Nucleus accumbens (tissue), 56 donors: ENCODE measurements around the gene GAS7.

Experiments
- DNase-seq, 56 donors: peaks; one replicate each; lab custom pipeline; 2025; lab: John Stamatoyannopoulos, UW

GAS7 gene

DNA sequence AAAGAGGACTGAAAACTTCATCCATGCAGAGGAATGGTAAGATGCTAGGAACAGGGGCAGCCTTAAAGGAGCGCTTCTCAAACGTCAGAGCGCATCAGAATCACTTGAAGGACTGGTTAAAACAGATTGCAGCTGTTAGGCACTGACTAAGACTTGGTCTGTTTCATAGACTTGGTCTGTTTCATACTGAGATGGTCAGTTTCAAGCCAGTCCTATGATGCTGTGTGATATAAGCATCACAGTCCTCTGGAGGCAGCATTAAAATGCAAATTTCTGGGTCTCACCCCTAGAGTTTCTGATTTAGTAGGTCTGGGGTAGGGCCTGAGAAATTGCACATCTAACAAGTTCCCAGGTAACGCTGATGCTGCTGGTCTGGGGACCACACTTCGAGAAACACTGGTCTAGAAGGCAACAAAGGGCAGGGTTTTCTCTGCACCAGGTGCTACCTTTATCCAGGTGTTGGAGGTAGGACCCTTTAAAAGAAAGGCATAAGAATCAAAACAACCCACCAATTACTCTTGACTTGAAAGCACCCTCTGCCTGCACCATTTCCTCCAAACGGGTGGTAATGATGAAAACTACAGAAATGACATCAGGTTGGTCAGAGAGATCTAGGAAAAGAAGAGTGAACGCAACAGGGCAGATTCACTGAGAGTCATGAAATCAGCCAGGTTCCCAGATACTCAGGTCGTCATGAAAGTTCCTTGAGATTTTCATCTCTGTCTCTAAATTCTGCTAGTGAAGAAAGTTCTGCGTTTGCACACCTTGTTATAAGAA lies 198.3 kb downstream of the GAS7 start:
- no peak for DNase-seq

- DNase-seq: no peak
These were observed 200.3 kb downstream of the GAS7 start for GRCh38 chr17:9998060-9998459.

- DNase-seq: no peak
These were observed 203.6 kb downstream of the GAS7 start for GRCh38 chr17:9994761-9995160.

DNA sequence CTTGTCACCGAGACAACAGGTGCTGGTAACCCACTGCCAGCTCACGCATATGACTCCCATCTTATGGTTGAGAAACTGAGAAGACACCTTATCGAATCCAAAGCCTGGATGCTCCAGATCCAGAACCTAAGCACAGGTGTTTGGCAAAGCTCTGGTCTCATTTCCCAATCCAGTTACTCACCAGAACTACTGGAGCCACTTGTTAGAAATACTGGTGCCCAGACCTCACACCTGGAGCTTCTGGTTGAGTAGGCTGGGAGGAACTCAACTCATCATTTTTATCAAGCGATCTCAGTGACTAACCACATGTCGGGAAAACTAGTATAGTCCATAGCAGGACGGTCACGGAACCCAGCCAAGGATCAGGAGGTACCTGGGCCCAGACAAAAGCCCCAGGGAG lies 206.6 kb downstream of the GAS7 start:
- DNase-seq: no peak

DNA sequence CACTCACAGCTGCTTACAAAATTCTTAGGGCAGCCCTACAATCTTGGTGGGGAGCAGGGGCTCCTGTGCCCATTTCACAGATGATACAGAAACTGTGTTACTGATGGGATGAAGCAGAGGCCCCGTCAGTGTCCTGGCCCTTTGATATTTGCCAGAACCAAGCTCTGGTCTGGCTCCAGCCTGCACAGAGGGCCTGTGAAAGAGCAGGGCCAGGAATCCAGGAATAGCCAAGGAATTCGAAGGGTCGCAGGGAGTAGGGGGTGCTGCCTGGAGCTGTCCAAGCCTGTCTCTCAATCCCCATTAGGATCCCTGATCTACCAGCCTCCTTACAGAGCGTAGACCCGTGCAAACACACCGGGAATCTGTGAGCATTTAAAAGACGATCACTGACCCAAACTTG lies 207.1 kb downstream of the GAS7 start:
- DNase-seq: no peak

GRCh38 chr17:9987779-9988585 lies 210.4 kb downstream of the GAS7 start:
- DNase-seq: peak in 11 of 56 donors; percentile 5 to 47 (median 18)

GRCh38 chr17:9986754-9987382 lies 211.5 kb downstream of the GAS7 start:
- peak in 33 of 56 donors; percentile 6 to 64 (median 33) for DNase-seq

DNA sequence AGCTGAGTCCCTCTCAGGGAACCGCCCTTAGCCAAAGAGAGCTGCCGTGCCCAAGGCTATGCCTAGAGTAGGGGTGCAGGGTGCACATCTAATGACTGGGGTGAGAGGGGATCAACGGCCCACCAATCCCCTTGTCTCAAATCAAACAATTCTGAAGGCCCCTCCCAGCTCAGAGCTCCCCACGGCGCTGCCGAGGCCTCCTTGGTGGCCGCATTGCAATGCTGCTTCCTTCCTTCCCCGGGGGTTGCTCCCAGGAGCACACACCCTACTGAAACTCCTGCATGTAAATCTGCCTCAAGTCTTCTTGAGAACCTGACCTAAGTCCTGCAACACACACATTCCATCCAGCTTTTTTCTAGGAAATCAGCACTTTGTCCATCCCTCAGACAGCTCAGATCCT lies 212.8 kb downstream of the GAS7 start:
- DNase-seq: no peak

DNA sequence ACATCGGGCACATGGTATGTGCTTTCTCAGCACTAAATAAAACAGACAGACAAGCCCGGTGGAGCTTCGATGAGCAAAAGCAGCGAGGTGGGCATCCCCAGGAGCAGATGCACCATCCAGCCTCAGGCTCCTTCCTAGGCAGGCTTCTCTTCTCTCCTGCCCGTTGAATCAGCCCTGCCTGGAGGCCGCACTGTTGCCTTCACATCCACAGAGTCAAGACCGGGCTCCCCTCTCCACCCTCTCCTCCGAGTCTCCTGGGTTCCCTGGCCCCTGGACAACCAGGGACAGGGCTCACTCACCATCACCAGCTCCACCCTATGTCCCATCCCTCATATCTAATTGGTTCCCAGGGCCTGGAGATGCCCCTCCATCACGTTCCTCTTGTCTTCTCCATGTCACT lies 213.6 kb downstream of the GAS7 start:
- no peak for DNase-seq

DNA sequence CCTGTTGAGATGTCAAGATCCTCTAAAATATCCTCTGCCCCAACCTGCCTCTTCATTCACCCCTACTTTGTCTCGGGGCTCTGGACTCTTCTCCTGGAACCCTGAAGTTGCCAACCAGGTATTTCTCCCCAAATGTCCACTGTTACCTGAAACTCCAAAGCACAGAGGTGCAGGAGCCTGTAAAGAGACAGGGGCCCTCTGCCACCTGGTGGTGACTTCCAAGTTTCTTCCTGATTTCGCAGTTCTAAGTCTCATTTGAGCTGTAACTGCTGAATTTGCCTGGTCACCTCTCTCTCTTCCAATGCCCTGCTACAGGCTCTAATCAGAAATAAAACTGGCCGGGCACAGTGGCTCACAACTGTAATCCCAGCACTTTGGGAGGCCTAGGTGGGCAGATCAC lies 216.2 kb downstream of the GAS7 start:
- no peak for DNase-seq

DNA sequence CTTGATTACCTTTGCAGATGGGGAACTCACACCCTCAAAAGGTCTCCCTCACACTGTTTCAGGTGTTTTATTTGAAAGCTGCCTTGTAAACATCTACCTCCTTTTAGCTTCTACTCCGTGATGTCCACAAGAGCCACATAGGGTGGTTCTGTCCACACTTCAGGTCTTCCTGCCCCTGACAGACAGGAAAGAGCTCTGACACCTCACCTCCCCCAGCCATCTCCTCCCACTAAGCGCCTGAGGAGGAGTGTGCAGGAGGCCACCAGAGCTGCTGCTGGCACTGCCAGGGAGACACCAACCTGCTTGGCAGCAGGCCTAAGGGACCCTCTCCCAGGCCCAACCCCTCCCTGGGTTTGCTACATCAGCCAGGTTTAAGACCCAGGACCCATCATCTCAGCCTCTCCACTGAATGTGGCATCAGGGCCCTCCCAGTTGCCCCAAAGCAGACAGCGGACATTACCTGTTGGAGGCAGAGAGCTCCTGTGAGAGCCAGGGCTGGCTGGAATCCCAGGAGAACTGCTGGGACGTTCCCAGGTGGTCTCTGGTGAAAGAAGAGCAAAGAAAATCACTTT lies 217.0 kb downstream of the GAS7 start:
- no peak for DNase-seq

DNA sequence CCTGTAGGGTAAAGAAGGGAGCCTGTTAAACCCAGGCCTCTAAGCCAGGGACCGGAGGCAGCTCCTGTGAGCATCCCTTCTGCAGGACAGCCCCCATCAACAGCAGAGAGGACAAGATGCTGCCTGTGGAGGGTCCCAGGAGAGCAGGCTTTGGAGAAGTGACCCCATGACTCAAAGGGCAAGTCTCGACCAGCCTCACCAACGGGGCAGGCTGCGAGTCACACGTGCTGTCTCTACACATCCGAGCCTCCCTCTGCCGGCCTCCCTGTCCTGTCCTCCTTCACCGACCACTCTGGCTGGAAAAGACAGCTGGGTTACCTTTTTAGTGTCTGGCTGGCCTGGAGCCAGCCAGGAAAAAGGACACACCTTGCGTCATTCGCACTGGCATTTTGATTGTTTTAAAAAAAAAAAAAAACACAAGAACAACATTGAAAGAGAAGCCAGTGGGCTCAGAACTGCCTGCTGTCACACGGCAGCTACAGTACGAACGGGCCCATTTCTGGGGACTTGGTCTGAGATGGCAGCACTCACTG lies 218.9 kb downstream of the GAS7 start:
- no peak for DNase-seq

DNA sequence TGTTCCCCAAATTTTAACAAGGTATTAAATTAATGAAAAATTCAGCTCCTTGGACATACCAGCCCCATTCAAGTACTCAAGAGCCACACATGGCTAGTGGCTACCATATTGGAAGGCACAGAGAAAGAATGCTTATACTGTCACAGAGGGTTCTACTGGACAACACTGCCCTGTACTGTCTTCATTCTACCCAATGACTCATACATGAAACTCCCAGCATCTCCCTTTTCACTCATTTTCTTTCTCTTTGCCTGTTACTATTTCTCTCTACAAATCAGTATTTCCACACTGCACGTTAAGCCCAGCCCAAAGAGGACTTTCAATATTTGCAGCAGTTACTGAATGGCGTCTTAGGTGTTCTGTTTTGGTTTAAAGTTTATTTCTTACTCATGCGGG lies 221.2 kb downstream of the GAS7 start:
- no peak for DNase-seq

DNA sequence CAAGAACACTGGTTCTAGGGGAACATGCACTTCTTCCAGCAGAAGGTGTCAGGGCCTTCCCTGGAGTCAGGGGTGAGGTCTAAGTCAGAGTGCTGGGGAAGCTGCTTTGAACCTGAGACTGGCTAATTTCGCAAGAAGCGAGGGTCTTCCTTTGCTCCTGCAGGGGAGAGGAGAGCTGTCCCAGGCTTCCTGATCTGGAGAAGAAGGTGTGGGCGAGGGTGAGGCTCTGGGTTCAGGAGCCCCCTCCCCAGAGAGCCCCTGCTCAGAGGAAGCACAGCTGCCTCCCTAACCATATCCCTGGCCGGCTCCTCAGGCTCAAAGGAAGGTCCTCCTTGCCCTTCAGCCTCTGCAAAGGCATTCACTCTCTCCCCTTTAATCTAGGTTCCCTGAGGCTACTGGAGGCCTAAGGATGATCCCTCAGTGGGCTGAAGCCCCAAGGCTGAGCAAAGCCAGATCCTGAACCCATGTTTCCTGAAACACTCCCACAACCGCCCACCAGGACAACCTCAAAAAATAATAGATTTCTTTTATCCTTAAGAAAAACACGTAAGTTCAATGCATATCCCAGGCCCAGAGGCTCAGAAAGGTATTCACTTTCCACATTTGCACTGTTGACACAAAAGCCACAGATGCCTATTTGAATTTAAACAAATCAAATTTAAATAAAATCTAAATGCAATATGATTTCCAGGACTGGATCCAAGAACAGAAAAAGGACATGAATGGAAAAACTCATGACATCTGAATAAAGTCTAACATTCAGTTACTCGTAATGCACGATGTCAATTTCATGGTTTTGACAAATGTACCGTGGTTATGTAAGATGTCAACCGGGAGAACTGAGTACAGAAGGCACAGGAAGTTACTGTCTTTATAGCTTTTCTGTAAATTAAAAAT lies 221.9 kb downstream of the GAS7 start:
- no peak for DNase-seq

- no peak for DNase-seq
These were observed 223.7 kb downstream of the GAS7 start for GRCh38 chr17:9974448-9975381.

GRCh38 chr17:9973669-9974447 lies 224.5 kb downstream of the GAS7 start:
- no peak for DNase-seq

- DNase-seq: peak in 5 of 56 donors; percentile 7 to 27 (median 15)
These were observed 226.4 kb downstream of the GAS7 start for GRCh38 chr17:9971991-9972390.
